ENCODE data around the gene NATD1.

Gene NATD1

GRCh38 chr17:21252796-21253645 lies at the start of gene NATD1:
TSS of gene NATD1 (minus strand) at chr17:21253410. CDS start at chr17:21253264, 146 bp downstream.
- DNase-seq, result peak; percentile 80

- DNase-seq, result no peak
Measured at GRCh38 chr17:21301593-21302550, 48.7 kb upstream of the NATD1 start.

- no peak for DNase-seq
Measured at GRCh38 chr17:21300601-21301571, 47.7 kb upstream of the NATD1 start.

- DNase-seq, result no peak
Measured at GRCh38 chr17:21299981-21300600, 46.9 kb upstream of the NATD1 start.

- no peak for DNase-seq
Measured at GRCh38 chr17:21298983-21299519, 45.8 kb upstream of the NATD1 start.

- DNase-seq, result no peak
Measured at GRCh38 chr17:21298056-21298982, 45.1 kb upstream of the NATD1 start.

- no peak for DNase-seq
Measured at GRCh38 chr17:21297597-21297996, 44.4 kb upstream of the NATD1 start.

GRCh38 chr17:21297026-21297520 lies 43.9 kb upstream of the NATD1 start:
- no peak for DNase-seq

- no peak for DNase-seq
Measured at GRCh38 chr17:21296097-21297025, 43.2 kb upstream of the NATD1 start.

GRCh38 chr17:21295036-21295952 lies 42.1 kb upstream of the NATD1 start:
- no peak for DNase-seq

- no peak for DNase-seq
Measured at GRCh38 chr17:21294321-21295035, 41.3 kb upstream of the NATD1 start.

GRCh38 chr17:21293831-21294210 lies 40.6 kb upstream of the NATD1 start:
- DNase-seq, result no peak

- DNase-seq, result no peak
Measured at GRCh38 chr17:21292867-21293830, 39.9 kb upstream of the NATD1 start.

GRCh38 chr17:21291862-21292261 lies 38.7 kb upstream of the NATD1 start:
- DNase-seq, result no peak

GRCh38 chr17:21291357-21291756 lies 38.1 kb upstream of the NATD1 start:
- DNase-seq, result no peak

All from activated naive CD4-positive, alpha-beta T cell treated with Interleukin-2 at 50 U/mL for 16 hours (primary cell).